HG03354 (cell line): ENCODE measurements around the gene DLX4.

Source experiments
- ATAC-seq: cut with Tn5 transposase; IDR thresholded peaks from one replicate; pipeline ENCODE4 v1.9.1; 2021; ENCODE audit warnings: mild to moderate bottlenecking; ENCODE audit not compliant: unreplicated experiment, poor library complexity, severe bottlenecking

The DLX4 gene

GRCh38 chr17:49997773-49998703, 29.0 kb downstream of the DLX4 start:
- no peak for ATAC-seq

- ATAC-seq, result no peak
Observed at GRCh38 chr17:49998836-49999511, 30.0 kb downstream of the DLX4 start.

- ATAC-seq, result no peak
Observed at GRCh38 chr17:50003911-50004310, 34.9 kb downstream of the DLX4 start.

- ATAC-seq, result no peak
Observed at GRCh38 chr17:50009282-50009681, 40.3 kb downstream of the DLX4 start.

DNA sequence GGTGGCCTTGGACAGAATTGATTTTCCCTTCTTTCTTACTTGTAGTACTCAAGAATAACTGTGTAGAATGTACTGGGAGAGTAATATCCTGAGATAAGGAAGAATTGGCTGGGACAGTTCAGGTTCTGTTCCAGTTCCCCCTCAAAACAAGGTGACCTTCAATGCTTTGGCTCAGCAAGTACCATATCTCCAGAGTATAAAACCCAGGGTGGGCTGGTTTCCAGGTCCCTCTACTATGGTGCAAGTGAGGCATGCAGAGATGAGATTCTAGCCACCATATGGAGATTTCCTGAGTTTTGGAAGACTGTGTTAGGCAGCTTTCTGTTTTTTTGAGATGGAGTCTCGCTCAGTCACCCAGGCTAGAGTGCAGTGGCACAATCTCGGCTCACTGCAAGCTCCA, 44.1 kb downstream of the DLX4 start:
- no peak for ATAC-seq

GRCh38 chr17:50014471-50015088, 45.6 kb downstream of the DLX4 start:
- no peak for ATAC-seq

- ATAC-seq, result no peak
Observed at GRCh38 chr17:50015146-50015545, 46.2 kb downstream of the DLX4 start.

GRCh38 chr17:50018909-50019308, 49.9 kb downstream of the DLX4 start:
- no peak for ATAC-seq

DNA sequence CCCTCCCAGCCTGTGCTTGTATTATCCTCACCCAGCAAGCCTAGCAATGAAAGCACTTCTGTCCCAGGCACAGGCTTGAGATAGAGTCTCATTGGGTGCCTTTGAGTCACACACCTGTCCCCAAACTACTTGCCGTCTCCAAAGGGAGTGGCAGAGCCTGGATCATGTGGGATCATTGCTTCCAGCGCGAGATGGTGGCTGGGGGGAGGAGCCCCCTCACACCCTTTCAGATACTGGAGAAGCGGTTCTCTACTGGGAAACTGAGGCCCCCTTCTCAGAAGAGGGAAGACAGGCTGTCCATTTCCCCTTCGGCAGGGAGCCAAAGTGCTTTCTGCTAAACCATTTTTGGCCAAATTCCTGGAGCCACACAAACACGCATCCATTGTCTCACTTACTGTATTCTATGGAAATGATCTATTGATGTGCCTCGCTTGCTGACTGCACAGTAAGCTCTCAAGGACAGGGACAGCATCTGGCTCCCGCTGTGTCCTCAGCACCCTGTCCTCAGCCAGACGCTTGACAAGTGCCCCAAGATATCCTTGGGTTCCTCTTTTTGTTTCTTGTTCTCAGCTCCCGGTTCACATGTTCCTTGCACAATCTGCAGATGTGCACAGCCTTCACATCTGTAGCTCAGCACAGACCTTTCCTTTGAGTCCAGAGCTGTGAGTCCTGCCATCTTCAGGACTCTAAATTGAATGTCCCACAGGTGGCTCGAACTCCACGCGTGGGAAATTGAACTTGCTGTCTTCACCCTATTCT, 52.0 kb downstream of the DLX4 start:
- no peak for ATAC-seq

DNA sequence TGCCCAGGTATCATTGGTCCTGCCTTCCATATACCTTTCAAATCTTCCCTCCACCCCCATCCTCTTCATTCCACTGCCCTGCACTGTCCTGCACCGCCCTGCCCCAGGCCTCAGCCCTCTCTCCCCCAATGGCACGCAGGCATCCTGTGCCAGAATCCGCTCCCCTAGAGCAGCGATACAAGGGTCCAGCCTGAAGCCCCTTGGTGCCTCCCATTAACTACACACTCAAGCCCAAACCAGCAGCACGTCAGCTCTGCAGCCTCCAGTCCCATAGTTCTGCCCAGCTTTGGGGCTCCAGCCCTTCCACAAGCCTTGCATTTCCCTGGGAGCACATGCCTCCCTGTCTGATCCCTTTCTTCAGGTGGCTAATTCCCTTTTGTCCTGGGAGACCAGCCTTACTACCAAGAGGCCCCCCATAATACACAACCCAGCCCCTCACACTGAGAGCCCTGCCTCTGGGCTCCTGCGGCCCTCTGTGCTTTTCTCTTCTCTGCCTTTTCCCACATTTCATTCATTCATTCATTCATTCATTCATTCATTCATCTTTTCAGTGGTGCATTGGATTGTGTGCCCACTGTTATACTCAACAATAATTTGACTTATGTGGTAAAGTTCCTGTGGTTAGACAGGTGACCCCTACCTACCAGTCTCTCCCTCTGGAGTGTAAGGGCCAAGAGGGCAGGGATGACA, 52.8 kb downstream of the DLX4 start:
- ATAC-seq, result no peak

DNA sequence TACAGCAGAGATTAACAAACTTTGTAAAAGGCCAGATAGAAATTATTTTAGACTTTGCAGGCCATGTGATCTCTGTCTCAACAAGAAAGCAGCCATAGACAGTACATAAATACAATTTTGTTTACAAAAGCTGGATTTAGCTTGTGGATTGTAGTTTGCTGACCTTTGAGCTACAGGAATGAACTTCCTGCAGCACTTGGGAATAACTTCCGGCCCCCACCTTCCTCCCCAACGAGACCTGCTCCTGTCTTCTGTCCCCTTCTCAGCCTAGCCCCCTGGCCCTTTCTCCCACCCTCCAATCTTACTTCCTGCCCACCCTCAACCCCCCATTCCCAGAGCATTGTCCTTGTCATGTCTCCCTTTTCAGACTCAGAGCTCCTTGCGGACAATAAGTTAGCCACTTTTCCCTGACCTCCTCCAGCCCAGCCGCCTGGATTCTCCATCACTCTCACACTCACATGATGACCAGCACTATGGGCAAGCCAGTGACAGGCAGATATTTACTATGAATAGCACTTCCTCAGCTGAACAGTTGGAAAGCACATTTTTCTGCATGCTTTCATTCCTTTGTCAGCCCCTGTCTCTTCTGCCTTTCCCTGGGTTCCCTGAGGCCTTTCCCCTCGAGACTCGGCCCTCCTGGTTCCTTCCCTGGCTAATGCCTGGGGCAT, 53.6 kb downstream of the DLX4 start:
- no peak for ATAC-seq

- ATAC-seq, result no peak
Observed at GRCh38 chr17:50023520-50023919, 54.5 kb downstream of the DLX4 start.
